Measurements from ENCODE around the gene COX5B.

DNA sequence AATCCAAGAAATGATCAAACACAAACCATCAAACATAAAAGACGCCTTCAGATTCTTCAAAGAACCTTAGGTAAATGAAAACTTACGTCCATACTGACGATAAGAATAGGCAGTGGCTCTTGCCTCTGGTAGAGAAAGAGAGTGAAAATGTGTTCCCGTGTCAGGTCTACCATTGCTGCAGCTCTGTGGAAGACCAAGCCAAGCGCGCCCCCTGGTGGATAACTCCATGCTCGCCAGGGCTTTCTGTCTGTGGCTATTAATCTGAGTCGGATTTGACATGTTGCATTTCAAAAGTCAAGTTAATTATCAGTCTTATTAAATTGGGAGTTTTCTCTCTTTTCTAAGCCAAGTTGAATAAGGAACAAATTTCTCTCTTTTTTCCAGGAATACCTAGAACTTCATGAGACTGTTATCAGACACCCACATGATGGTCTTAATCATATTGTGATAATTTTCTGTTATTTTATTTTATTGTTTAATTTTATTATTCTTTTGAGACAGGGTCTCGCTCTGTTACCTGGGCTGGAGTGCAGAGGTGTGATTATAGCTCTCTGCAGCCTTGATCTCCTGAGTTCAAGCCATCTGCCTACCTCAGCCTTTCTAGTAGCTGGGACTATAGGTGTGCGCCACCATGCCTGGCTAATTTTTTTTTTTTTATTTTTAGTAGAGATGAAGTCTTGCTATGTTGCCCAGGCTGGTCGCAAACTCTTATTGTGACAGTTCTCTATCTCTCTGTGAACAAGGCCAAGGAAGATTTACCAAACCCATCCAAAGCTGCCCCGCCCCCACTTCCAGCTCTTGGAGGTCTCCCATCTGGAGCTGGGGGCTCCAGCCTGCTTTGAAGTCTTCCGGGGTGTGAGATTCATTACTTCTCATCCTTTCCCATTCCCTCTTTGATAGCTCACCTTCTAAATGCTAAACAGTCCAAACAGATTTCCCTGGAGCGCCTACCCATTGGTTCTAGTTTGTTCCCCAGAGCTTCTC lies 51.7 kb downstream of the COX5B start:
- no peak for TF ChIP-seq SUZ12 (IDR thresholded peaks at IDR 0.05; ENCODE audit: extremely low read depth, insufficient read depth, insufficient read length)
- TF ChIP-seq ZNF274 (IDR thresholded peaks at IDR 0.05; ENCODE audit: low read depth, low read length) = no peak
- no peak for TF ChIP-seq YY1 (IDR thresholded peaks at IDR 0.05; ENCODE audit: insufficient read depth, insufficient read length)

Data from NT2/D1 (cell line).